ENCODE data around the gene EYA2.

GRCh38 chr20:47115694-47116093 is 221.1 kb downstream of the EYA2 start:
- TF ChIP-seq CTCF (IDR thresholded peaks at IDR 0.05) (no peak), POLR2A (IDR thresholded peaks at IDR 0.05) (no peak), POLR2AphosphoS5 (IDR thresholded peaks at IDR 0.05; ENCODE audit: insufficient read depth in 1 of 2, low read depth in 1 of 2) (no peak)
